Measurements from ENCODE around the gene AJM1.

DNA sequence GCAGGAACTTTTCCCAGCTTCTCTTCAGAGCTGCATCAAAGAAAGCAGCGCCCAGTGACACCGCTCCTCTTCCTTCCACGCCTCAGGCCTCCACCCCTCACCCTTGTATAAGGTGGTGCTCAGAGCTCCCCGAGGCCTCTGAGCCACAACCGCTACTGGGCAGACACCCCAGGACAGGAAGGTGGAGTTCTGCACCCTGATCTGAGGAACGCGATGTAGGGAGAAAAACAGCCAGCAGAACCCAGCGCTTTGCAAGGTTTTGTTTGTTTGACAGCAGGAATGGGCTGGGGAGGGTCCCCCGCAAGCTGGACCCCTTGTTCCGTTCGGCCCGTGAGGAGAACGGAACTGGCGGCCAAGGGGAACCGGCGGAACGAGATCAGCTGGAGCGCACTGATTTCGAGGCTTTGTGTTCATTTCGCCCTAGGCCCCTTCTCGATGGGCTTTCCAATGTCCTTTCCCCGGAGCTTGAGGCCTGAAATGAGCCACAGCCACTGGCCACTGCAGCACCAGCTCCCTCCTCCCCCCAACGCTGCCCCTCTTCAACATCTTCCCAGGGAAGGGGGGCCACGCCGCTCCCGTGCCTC lies 19.7 kb downstream of the AJM1 start:
- TF ChIP-seq, protein P1, sequence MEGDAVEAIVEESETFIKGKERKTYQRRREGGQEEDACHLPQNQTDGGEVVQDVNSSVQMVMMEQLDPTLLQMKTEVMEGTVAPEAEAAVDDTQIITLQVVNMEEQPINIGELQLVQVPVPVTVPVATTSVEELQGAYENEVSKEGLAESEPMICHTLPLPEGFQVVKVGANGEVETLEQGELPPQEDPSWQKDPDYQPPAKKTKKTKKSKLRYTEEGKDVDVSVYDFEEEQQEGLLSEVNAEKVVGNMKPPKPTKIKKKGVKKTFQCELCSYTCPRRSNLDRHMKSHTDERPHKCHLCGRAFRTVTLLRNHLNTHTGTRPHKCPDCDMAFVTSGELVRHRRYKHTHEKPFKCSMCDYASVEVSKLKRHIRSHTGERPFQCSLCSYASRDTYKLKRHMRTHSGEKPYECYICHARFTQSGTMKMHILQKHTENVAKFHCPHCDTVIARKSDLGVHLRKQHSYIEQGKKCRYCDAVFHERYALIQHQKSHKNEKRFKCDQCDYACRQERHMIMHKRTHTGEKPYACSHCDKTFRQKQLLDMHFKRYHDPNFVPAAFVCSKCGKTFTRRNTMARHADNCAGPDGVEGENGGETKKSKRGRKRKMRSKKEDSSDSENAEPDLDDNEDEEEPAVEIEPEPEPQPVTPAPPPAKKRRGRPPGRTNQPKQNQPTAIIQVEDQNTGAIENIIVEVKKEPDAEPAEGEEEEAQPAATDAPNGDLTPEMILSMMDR (IDR thresholded peaks at IDR 0.05; ENCODE audit: poor library complexity, severe bottlenecking) = no peak
- TF ChIP-seq RAD21 (conservative IDR thresholded peaks at IDR 0.05) = no peak
- no peak for TF ChIP-seq EZH2 (IDR thresholded peaks at IDR 0.05; ENCODE audit: borderline replicate concordance, insufficient read depth, low read length, poor library complexity, severe bottlenecking)
- no peak for TF ChIP-seq TAF1 (IDR thresholded peaks at IDR 0.05; ENCODE audit: low read depth)
- TF ChIP-seq EP300 (conservative IDR thresholded peaks at IDR 0.05; ENCODE audit: poor library complexity, severe bottlenecking) = no peak
- TF ChIP-seq, protein P2, sequence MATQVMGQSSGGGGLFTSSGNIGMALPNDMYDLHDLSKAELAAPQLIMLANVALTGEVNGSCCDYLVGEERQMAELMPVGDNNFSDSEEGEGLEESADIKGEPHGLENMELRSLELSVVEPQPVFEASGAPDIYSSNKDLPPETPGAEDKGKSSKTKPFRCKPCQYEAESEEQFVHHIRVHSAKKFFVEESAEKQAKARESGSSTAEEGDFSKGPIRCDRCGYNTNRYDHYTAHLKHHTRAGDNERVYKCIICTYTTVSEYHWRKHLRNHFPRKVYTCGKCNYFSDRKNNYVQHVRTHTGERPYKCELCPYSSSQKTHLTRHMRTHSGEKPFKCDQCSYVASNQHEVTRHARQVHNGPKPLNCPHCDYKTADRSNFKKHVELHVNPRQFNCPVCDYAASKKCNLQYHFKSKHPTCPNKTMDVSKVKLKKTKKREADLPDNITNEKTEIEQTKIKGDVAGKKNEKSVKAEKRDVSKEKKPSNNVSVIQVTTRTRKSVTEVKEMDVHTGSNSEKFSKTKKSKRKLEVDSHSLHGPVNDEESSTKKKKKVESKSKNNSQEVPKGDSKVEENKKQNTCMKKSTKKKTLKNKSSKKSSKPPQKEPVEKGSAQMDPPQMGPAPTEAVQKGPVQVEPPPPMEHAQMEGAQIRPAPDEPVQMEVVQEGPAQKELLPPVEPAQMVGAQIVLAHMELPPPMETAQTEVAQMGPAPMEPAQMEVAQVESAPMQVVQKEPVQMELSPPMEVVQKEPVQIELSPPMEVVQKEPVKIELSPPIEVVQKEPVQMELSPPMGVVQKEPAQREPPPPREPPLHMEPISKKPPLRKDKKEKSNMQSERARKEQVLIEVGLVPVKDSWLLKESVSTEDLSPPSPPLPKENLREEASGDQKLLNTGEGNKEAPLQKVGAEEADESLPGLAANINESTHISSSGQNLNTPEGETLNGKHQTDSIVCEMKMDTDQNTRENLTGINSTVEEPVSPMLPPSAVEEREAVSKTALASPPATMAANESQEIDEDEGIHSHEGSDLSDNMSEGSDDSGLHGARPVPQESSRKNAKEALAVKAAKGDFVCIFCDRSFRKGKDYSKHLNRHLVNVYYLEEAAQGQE (IDR thresholded peaks at IDR 0.05; ENCODE audit: borderline replicate concordance) = no peak
